Neural cell (in vitro differentiated cells): Measurements from ENCODE around the gene PFKP. TPM values are rescaled to one million over a fixed set of nuclear protein-coding genes. Genes with fewer than 3 reads are reported as not detected.

Source experiments
- H2AFZ ChIP-seq: fragments of 200-600, 300-800 bp; sonication (generic), shearing (Covaris generic); 2 replicates; pipeline ENCODE4 v1.6.0; 2014; ENCODE audit warnings: low read depth, mild to moderate bottlenecking, antibody characterized with exemption, low read length, moderate library complexity
- H3F3A ChIP-seq: fragments of 200-600 bp; shearing (Covaris generic); 2 replicates; pipeline ENCODE4 v1.6.1; 2016; ENCODE audit warnings: mild to moderate bottlenecking, moderate library complexity, mixed read lengths, antibody characterized with exemption, low read length; ENCODE audit not compliant: insufficient read depth, poor library complexity, severe bottlenecking
- H3K27ac ChIP-seq: fragments of 200-600, 300-800 bp; sonication (generic), shearing (Covaris generic); 2 replicates; pipeline ENCODE4 v1.5.1; 2014; ENCODE audit warnings: mild to moderate bottlenecking, low read length, moderate library complexity
- H3K27me3 ChIP-seq: fragments of 300-800, 200-600 bp; sonication (generic), shearing (Covaris generic); 2 replicates; pipeline ENCODE4 v1.6.0; 2014; ENCODE audit warnings: mild to moderate bottlenecking, low read depth, low read length, moderate library complexity; ENCODE audit not compliant: insufficient read depth
- H3K36me3 ChIP-seq: fragments of 300-800, 200-600 bp; sonication (generic), shearing (Covaris generic); 2 replicates; pipeline ENCODE4 v1.5.1; 2014; ENCODE audit warnings: mild to moderate bottlenecking, antibody characterized with exemption, low read length, moderate library complexity; ENCODE audit not compliant: insufficient read depth
- H3K4me2 ChIP-seq: fragments of 300-800, 200-600 bp; sonication (generic), shearing (Covaris generic); 2 replicates; pipeline ENCODE4 v1.6.0; 2014; ENCODE audit warnings: mild to moderate bottlenecking, low read length
- H3K4me3 ChIP-seq: fragments of 300-800, 200-600 bp; sonication (generic), shearing (Covaris generic); 2 replicates; pipeline ENCODE4 v1.5.1; 2014; ENCODE audit warnings: mild to moderate bottlenecking, low read length, moderate library complexity
- H3K79me2 ChIP-seq: fragments of 200-600 bp; shearing (Covaris generic); replicated peaks from 2 replicates; pipeline ENCODE4 v1.6.0; 2014; ENCODE audit warnings: mild to moderate bottlenecking, low read length, moderate library complexity; ENCODE audit not compliant: insufficient read depth
- H3K9ac ChIP-seq: fragments of 300-800, 200-600 bp; sonication (generic), shearing (Covaris generic); 2 replicates; pipeline ENCODE4 v1.6.1; 2016; ENCODE audit warnings: mild to moderate bottlenecking, low read length, mixed read lengths
- H3K9me2 ChIP-seq: fragments of 200-600 bp; shearing (Covaris generic); 2 replicates; pipeline ENCODE4 v1.6.1; 2016; ENCODE audit warnings: mild to moderate bottlenecking, low read length, mixed read lengths; ENCODE audit not compliant: insufficient read depth
- H3K9me3 ChIP-seq: fragments of 200-600, 300-800 bp; sonication (generic), shearing (Covaris generic); 2 replicates; pipeline ENCODE4 v1.6.1; 2016; ENCODE audit warnings: mild to moderate bottlenecking, mixed run types, low read length, moderate library complexity, mixed read lengths
- H4K20me1 ChIP-seq: fragments of 200-600 bp; shearing (Covaris generic); 2 replicates; pipeline ENCODE4 v1.6.1; 2016; ENCODE audit warnings: mild to moderate bottlenecking, mixed run types; ENCODE audit not compliant: insufficient read depth
- CTCF ChIP-seq: fragments of 450-650 bp; IDR thresholded peaks from 2 replicates; pipeline ENCODE4 v1.5.1; 2014; ENCODE audit warnings: antibody characterized with exemption, mild to moderate bottlenecking, moderate library complexity; ENCODE audit not compliant: poor library complexity, severe bottlenecking
- EP300 ChIP-seq: fragments of 450-650 bp; conservative IDR thresholded peaks from 2 replicates; pipeline ENCODE4 v1.6.1; 2014; ENCODE audit warnings: antibody characterized with exemption, mild to moderate bottlenecking, moderate library complexity; ENCODE audit not compliant: poor library complexity, severe bottlenecking
- EZH2 ChIP-seq: fragments of 200-600, 300-800 bp; shearing (Covaris generic), sonication (generic); IDR thresholded peaks from 2 replicates; pipeline ENCODE4 v1.6.1; 2014; ENCODE audit warnings: antibody characterized with exemption, low read length, borderline replicate concordance, mild to moderate bottlenecking; ENCODE audit not compliant: insufficient read depth, poor library complexity, severe bottlenecking
- MXI1 ChIP-seq: fragments of 450-650 bp; conservative IDR thresholded peaks from 2 replicates; pipeline ENCODE4 v1.6.1; 2014; ENCODE audit warnings: antibody characterized with exemption, mild to moderate bottlenecking; ENCODE audit not compliant: poor library complexity, severe bottlenecking
- POLR2AphosphoS5 ChIP-seq: IDR thresholded peaks from 2 replicates; pipeline ENCODE4 v1.6.1; 2012
- RAD21 ChIP-seq: fragments of 450-650 bp; conservative IDR thresholded peaks from 2 replicates; pipeline ENCODE4 v1.6.1; 2014; ENCODE audit warnings: antibody characterized with exemption, mild to moderate bottlenecking, moderate library complexity
- REST ChIP-seq: IDR thresholded peaks from 2 replicates; pipeline ENCODE4 v1.6.1; 2012; ENCODE audit warnings: borderline replicate concordance
- SMC3 ChIP-seq: fragments of 450-650 bp; conservative IDR thresholded peaks from 2 replicates; pipeline ENCODE4 v1.6.1; 2014; ENCODE audit warnings: antibody characterized with exemption, mild to moderate bottlenecking, moderate library complexity; ENCODE audit not compliant: poor library complexity
- TAF1 ChIP-seq: IDR thresholded peaks from 2 replicates; pipeline ENCODE4 v1.6.1; 2012; ENCODE audit warnings: low read depth
- polyA plus RNA-seq: library from polyadenylated mRNA; depleted of rRNA; stranded (reverse); fragments of >200 nt; gene quantifications from 2 replicates; pipeline ENCODE4 v1.2.3, GENCODE V29; 2014

Gene PFKP
- polyA plus RNA-seq, 1 donor from 2014 or later: 27.9 TPM

GRCh38 chr10:3145366-3145765 is 78.0 kb downstream of the PFKP start:
- H3K79me2 ChIP-seq: no peaks in the 10 kb centered on the region
- H4K20me1 ChIP-seq: no peaks in the 10 kb centered on the region
- no peaks in the 10 kb centered on the region for H3F3A ChIP-seq
- H3K4me2 ChIP-seq: no peak overlapping the region
- no peak overlapping the region for H3K27ac ChIP-seq
- no peak overlapping the region for H3K9ac ChIP-seq
- no peaks in the 10 kb centered on the region for H3K9me3 ChIP-seq
- TF ChIP-seq EP300 (no peak), SMC3 (no peak), REST (no peak), CTCF (no peak), RAD21 (no peak), TAF1 (no peak)
- no peak overlapping the region for H3K4me3 ChIP-seq
- H3K27me3 ChIP-seq: no peaks in the 10 kb centered on the region
- no peaks in the 10 kb centered on the region for H3K36me3 ChIP-seq
- no peaks in the 10 kb centered on the region for H3K9me2 ChIP-seq
- H2AFZ ChIP-seq: no peak overlapping the region

GRCh38 chr10:3146289-3146688 is 78.9 kb downstream of the PFKP start:
- Histone ChIP-seq H3K4me2 (no peak overlapping the region), H3K9me2 (no peaks in the 10 kb centered on the region), H3K27me3 (no peaks in the 10 kb centered on the region), H2AFZ (no peak overlapping the region), H3F3A (no peaks in the 10 kb centered on the region), H3K9ac (no peak overlapping the region), H3K4me3 (no peak overlapping the region), H3K9me3 (no peaks in the 10 kb centered on the region), H3K79me2 (no peaks in the 10 kb centered on the region), H4K20me1 (no peaks in the 10 kb centered on the region), H3K27ac (no peak overlapping the region), H3K36me3 (no peaks in the 10 kb centered on the region)
- no peak for TF ChIP-seq CTCF
- no peak for TF ChIP-seq MXI1
- no peak for TF ChIP-seq POLR2AphosphoS5
- no peak for TF ChIP-seq SMC3
- TF ChIP-seq RAD21: no peak
- TF ChIP-seq TAF1: no peak
- no peak for TF ChIP-seq EZH2
- TF ChIP-seq REST: no peak
- no peak for TF ChIP-seq EP300
